Measurements from ENCODE around the gene GRIP1.

- TF ChIP-seq ZNF232 (CRISPR knock-in tag; IDR thresholded peaks at IDR 0.05) (no peak), CTCF (IDR thresholded peaks at IDR 0.05) (no peak), USF2 (CRISPR knock-in tag; IDR thresholded peaks at IDR 0.05) (no peak), TP53 (CRISPR knock-in tag; IDR thresholded peaks at IDR 0.05) (no peak), PREB (CRISPR knock-in tag; IDR thresholded peaks at IDR 0.05; ENCODE audit: borderline replicate concordance) (no peak), ATF2 (CRISPR knock-in tag; IDR thresholded peaks at IDR 0.05; ENCODE audit: borderline replicate concordance, low read depth) (no peak), MAX (CRISPR knock-in tag; IDR thresholded peaks at IDR 0.05) (no peak)
Observed at GRCh38 chr12:66600903-66601302, 78.0 kb downstream of the GRIP1 start.

Measured in WTC11 (cell line).